NCI-H69 (cell line): Measurements from ENCODE around the gene SBF1.
"Not testable (repeated sequence)": the region's sequence is repeated elsewhere in the genome, so short reads cannot be mapped to it uniquely, and the experiment has no call there.

Source experiments
- DNase-seq: peaks from one replicate; lab custom pipeline; 2025; lab: John Stamatoyannopoulos, UW

SBF1 gene

DNA sequence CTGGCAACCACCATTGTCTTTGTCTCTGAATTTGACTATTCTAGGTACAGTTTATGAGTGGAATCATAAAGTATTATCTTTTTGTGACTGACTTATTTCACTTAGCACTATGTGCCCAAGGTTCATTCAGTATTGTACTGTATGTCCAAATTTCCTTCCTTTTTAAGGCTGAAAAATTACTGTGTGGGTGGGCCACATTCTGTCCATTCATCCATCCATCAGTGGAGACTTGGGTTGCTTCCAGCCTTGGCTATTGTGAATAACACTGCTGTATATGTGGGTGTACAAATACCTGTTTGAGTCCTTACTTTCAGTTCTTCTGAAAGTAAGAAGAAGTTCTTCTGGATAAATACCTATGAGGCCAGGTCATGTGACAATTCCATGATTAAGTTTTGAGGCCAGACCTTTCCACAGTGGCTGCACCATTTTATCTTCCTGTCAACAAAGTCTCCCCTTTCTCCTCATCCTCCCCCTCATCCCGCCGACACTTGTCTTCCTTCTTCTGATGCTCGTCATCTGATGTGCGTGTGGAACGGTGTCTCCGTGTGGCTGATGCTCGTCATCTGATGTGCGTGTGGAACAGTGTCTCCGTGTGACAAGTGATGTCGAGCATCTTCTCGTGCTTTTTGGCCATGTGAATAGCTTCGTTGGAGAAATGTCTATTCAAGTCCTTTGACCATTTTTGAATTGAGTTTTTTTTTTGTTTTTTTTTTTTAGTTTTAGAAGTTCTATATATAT is 49.5 kb downstream of the SBF1 start:
- DNase-seq = no peak

DNA sequence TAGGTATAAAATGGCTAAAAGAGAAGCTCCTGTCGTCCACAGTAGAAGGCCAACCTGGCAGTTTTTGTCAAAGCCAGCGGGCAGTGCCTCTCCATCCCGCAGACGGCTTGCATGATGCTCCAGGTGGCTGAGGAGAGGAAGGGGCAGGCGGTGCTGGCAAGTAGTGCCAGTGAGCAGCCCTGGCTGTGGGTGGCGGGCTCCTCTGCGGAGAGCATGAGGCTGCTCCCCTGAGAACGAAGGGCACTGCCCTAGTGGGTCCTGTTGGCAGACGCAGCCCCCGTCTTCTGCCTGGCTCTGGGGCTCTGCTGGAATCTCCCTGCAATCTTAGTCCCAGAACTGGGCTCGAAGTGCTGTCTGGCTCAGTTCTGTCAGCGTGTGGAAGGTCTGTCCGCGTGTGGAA is 50.9 kb downstream of the SBF1 start:
- DNase-seq = no peak

DNA sequence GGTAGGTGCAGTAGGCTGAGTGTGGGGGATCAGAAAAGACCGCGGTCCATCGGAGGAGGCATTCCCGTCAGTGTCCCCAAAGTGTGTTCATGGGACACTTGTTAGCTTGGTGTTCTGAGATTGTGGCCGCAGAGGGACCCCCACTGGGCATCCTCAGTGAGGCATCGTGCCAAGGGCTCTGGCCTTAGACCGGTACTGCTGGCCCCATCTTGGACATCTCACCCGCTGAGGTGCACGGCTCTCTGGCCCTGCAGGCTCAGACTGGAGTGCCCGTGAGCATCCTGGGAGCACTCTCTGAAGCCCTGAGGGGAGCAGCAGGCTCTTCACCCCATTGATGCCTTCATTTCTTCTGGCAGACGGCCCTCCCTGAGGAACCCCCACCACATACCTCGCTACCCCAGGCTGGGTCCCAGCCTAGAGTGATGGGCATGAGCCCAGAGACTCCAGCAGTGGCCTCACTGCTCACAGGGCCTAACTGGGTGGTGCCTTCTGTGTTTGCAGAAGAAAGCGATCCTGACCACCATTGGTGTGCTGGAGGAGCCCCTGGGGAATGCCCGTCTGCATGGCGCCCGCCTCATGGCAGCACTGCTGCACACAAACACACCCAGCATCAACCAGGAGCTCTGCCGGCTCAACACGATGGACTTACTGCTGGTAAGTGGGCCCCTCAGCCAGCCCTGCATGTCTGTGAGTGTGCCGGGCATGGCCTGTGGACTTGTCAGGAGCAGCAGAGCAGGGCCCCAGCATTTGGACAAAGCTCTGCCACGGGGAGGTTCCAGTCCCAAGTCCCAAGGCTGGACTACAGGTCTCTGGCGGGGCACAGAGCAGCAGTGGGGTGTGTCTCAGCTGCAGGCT is 51.6 kb downstream of the SBF1 start:
- DNase-seq = no peak

DNA sequence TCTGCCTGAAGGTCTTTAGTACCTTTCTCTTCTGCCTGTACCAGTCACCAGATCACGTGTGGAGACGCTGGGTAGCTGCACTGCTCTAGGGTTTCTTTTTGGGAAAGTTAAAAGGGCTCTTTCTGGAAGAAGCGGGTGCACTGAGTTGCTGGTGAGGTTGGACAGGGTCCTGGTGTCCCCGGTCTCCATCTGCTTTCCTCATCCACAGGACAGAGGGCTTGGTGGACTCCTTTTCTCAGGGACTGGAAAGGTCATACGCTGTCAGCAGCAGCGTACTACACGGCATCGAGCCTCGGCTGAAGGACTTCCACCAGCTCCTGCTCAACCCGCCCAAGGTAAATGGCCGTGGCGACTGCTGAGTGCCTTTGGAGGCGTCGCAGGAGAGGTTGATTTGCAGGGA is 52.8 kb downstream of the SBF1 start:
- DNase-seq = no peak

DNA sequence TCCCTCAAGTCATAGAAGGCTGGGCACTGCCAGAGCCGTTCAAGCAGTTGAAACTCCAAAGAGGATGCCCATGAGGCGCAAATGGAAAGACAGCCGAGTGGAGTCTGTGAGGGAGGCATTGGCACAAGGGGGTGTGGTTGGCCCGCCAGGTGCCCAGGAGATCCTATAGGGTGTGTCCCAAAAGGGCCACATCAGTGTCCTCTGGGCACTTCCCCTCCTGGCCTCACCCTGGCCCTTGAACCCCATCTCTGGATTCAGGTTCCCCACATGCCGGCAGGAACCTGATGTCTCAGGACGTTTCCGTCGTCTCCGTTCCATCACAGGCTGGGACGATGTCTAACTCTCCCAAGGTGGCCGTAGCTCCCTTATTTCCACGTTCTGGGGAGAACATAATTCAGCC is 54.3 kb downstream of the SBF1 start:
- DNase-seq = no peak

DNA sequence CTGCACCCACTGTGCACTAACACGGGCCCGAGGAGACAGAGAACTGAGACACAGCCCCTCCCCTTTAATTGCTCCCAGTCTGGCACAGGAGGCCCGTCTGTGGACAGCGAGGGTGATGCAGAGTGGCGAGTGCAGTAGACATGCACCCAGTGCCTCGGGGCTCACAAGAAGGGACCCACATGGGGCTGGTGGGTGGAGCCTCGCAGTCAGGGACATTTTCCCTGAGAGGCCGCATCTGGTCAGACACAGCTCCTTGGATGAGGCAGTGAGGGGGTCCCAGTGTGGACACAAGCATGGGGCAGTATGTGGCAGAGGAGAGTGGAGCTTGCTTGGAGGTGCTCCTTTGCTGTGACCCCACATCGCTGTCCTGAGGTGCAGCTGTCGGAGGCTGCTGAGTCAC is 54.8 kb downstream of the SBF1 start:
- no peak for DNase-seq

DNA sequence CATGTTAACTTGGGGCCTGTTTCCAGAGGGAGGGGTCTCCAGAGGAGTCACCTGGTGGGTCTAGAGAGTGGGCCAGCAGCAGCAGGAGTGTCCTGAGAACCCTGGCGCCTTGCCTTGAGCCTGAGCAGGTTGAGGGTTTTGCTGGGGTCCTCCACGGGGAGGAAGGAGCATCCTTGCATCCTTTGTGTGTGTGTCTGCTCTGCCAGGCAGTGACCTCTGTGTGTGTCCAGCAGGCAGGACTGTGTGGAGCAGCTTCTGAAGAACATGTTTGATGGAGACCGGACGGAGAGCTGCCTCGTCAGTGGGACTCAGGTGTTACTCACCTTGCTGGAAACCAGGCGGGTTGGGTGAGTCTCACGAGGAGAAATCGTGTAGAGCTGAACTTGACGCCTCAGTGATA is 55.7 kb downstream of the SBF1 start:
- no peak for DNase-seq

DNA sequence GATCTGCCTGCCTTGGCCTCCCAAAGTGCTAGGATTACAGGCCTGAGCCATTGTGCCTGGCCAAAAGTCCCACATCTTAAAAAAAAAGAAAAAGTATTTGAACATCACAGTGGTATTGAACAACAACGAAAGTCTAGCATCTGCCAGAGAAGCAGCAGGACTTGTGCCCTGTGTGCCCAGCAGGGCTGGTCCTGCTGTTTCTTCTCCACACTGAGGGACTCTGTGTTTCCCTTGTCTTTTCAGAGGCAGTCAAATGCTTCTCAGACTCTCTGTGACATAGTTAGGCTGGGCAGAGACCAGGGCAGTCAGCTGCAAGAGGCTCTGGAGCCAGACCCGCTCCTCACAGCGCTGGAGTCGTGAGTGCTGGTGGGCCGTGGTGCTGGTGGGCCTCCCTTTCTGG is 56.2 kb downstream of the SBF1 start:
- no peak for DNase-seq

DNA sequence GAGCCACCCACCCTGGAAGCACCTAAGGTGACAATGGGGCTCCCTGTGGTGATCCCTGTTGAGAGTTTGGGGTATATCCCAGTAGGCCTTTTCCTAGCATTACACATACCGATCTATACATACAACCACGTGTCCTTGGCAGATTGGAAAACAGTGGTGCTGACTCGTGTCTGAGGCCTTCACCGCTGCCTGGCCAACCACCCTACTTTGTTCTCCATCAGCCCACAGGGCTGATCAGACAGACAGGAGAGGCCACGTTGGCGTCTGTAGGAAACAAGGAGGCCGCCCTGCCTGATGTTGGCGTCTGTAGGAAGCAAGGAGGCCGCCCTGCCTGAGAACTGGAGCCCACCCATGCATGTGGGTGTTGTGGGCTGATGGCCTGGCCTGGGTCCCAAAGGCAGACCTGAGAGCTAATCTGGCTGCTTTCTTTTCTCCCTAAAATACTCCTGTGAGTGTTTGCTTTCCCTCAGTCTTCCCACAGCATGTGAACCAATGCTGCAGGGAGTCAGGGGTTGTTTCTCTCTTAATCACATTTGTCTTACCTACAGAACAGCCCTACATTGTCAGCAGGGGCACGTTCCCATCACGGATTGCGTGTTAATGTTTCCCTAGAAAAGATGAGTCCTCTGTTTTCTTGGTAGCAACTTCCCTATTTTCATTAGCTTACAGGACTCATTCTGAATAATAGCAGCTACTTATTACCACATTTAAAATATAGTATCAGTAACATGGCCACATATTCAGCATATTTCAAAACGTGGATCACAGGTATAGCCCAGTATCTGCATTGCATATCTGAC is 57.2 kb downstream of the SBF1 start:
- DNase-seq = no peak

DNA sequence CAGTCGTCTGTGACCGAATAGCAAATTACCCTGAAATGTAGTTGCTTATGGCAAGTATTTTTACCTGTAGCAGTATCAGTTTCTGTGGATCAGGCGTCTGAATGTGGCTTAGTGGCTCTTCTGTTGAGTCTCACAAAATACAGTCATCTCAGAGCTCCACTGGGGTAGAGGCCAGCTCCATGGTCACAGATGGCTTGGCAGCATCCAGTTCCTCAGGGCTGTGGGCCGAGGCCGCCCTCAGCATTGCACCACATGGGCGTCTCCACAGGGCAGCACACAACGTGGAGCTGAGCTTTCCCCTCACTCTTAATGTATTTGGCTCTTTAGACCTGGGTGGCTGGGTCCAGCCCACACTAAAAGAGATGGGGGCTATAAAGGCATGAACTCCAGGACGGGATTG is 57.8 kb downstream of the SBF1 start:
- DNase-seq = no peak

DNA sequence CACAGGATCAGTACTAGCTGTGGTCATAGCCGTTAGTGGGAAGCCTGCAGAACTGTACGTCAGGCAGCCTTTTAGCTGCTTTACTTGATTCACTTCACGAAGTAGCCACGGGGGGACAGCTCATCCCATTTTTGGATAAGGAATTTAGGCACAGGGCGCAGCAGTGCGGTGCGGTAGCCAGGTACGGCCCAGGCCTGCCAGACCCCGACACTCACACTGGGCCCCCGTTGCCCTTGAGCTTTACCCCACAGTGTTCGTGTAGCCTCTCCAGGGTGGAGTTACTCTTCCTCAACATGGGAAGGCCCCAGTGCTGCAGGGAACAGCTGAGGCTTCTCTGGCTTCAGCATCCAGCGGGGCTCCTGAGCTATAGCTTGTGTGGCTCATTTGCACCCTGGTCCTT is 59.4 kb downstream of the SBF1 start:
- no peak for DNase-seq

DNA sequence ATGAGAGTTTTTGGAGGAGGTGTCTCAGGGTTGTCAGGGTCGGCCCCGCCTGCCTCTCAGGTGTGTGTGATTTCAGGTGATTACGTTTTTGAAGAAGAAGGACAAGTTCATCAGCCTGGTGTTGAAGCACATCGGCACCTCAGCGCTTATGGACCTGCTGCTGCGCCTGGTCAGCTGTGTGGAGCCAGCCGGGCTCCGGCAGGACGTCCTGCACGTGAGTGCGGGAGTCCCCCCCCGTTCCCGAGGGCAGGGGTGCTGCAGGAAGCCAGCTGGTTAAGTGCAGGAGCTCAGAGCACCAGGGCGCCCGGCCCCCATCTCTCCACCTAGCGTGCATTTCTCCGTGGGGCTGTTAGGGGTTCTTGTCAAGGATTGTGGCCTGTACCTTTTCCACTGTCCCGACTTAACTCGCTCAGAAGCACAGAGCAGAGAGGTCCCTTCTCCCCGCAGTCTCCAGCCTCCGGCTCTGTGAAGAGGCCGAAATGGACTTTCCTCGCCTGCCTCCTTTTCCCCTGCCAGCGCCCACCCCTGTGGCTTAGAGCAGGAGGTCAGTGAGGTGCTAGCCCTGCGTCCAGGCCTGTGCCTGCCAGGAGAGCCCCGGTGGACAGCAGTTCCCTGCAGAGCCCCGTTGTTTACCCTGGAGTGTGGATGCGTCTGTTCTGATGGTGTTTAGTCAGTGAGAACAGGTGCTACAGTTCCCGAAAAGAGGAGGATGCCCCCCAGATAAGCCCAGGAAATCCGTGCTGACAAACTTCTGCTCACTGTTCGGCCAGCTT is 60.2 kb downstream of the SBF1 start:
- DNase-seq = no peak

DNA sequence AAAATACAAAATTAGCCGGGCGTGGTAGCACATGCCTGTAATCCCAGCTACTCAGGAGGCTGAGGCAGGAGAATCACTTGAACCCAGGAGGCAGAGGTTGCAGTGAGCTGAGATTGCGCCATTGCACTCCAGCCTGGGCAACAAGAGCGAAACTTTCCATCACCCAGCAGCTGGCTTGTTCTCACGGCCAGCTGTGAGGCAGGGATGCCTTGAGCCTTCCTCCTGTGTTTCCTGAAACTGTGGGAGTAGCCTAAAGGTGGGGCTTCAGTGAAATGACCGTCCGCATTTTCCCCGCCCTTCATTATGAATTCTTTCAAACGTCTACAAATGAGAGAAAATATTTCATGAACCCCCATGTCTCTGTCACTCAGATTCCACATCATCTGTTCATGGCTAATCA is 65.9 kb downstream of the SBF1 start:
- DNase-seq = not testable (repeated sequence)

DNA sequence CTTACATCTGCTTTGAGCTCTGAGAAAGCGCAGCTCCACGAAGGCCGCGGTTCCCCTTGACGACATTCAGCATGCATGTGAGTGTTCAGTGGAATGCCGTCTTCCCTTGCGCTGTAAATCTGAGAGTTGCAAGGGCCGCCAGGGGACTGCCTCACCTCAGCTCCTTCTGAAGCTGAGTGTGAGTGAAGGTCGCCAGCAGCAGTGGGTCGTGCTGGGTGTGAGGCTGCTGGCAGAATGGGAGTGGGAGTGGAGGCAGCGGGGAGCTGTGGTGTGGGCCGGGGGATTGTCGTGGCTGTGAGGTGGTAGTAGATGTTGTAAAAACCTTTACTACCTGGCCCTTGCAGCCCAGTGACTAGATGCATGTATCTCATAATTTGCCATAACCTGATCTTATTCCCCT is 66.5 kb downstream of the SBF1 start:
- no peak for DNase-seq

DNA sequence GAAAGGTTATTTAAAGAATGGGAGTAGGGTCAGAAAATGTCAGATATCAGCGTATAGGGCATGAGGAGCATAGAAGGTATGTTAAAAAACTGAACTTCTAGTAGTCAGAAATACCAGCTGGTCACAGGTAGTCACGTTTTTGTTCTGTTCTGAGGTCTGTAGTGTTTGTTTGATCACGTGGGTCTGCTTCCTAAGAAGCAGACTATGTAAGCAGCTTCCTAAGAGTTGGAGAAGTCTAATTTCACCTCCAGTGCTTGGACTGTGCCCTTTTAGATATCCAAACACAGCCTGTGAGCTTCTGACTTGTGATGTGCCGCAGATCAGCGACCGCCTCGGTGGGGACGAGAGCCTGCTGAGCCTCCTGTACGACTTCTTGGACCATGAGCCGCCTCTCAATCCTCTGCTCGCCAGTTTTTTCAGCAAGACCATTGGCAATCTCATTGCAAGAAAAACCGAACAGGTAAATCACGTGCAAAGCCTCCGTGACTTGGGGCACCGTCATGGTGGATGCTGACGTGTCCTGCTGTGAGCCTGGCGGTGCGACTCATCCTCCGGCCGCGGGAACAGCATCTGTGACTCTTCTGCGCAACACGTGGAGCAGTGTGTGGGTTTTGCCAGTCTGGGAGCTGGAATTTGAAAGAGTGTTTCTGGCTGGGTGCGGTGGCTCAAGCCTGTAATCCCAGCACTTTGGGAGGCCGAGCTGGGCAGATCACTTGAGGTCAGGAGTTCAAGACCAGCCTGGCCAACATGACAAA is 68.2 kb downstream of the SBF1 start:
- DNase-seq = no peak

DNA sequence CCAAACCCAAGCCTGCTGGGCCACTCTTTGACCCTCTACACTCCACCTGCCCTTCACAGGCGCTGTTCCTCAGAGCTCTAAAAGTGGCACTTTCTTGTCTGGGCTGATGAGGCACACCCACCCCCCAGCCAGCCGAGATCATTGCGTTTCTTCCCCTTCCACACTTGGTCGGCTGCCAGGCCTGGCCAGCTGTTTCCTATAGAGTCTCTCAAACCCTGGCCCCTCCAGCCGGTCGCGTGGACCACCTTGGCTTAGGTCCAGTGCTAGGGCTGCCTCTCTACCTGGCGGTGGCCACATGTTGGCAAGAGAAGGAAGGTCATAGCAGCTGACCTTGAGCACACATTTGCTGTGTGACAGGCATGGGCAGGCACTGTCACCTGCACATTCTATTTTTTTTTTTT is 71.1 kb downstream of the SBF1 start:
- peak; percentile 45 for DNase-seq

DNA sequence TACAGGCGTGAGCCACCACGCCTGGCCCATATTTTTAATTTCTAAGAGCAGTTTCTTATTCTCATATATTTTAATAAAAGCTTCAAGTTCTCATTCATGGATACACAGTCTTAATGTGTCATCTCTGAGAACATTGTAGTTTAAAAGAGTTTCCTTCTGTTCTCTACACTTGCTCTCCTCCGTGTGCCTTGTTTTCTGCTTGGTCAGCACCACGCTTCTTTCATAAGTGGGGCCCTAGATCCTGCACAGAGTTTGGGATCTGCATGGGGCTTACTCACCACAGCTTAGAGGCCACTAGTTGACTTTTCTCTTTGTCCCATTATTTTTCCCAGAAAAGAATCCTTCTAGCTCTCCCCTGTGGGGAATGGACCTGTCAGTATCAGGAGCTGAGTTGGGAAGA is 72.9 kb downstream of the SBF1 start:
- DNase-seq = no peak

DNA sequence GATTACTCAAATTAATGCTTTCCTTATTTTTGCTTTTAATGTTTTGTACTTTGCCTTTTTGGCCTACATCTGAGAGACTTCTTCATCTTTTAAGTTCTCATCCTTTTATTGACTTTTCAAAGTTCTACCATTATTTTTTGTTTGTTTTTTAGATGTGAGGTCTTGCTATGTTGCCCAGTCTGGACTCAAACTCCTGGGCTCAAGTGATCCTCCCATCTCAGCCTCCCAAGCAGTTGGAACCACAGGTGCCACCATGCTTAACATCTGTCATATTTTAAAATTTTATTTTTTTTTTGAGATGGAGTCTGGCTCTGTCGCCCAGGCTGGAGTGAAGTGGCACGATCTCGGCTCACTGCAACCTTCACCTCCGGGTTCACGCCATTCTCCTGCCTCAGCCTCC is 73.9 kb downstream of the SBF1 start:
- no peak for DNase-seq

DNA sequence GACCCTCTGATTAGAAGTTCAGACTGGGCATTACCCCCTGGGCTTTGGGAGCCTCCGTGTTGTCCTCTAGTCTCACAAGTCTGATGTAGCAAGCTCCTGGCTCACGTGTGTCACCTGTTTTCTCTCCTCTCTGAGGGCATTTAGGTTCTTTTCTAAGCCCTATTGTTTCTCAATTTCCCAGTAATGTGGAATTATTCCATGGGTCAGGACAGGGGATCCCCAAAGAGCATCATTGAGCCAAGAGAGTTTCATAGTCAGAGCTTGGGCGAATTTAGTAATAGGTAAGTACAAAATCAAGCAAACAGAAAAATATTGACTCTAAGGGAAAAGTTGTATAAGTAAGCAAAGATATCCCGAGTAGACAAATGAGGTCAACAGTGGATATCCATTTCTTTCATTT is 74.4 kb downstream of the SBF1 start:
- DNase-seq = no peak

DNA sequence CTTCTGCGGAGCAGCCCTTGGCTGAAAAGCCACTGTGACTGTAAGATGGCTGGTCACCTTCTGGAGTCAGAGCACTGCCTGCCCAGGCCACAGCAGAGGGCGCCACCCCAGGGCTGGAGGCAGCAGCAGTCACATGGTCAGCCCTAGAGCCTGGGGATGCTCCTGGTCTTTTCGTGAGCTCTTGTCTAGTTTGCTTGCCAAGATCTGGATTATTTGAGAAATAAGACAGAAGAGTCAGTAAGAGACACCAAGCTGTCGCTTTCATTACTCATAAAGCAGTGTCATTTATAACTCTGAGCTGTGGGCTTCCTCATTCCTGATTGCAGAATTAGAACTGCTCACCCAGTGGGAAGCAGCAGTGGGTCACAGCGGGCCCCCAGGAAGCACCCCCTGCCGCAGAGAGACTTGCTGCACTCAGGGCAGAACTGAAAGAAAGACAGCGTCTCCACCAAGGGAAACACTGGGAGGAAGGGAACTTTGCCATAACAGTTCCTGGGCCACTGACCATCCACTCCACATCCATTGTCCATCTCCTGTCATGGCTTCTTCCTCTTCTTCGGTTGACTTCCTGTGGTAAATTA is 75.0 kb downstream of the SBF1 start:
- DNase-seq = peak; percentile 18
